Memory B cell (primary cell): Measurements from ENCODE around the gene IQGAP3.

ENCODE experiments used
- ATAC-seq: fragments of 150-1000 bp; cut with Tn5 transposase; 2 replicates; pipeline ENCODE4 v1.10.0; 2021; ENCODE audit warnings: low read depth, mild to moderate bottlenecking, moderate library complexity
- DNase-seq, 2 donors: peaks; one replicate each; pipeline ENCODE4 v3.0.0; 2022; ENCODE audit warnings: low spot score in 2 of 2
- H3K27ac Mint-ChIP-seq: one replicate; pipeline ENCODE4 v1.8.0; 2022; ENCODE audit warnings: mild to moderate bottlenecking, moderate library complexity, mixed read lengths
- H3K27me3 Mint-ChIP-seq: one replicate; pipeline ENCODE4 v1.8.0; 2022; ENCODE audit warnings: mixed read lengths
- H3K36me3 Mint-ChIP-seq: one replicate; pipeline ENCODE4 v1.8.0; 2022; ENCODE audit warnings: mild to moderate bottlenecking, mixed read lengths
- H3K4me1 Mint-ChIP-seq: one replicate; pipeline ENCODE4 v1.8.0; 2022; ENCODE audit warnings: mixed read lengths
- H3K4me3 Mint-ChIP-seq: one replicate; pipeline ENCODE4 v1.8.0; 2022; ENCODE audit warnings: mild to moderate bottlenecking, moderate library complexity, mixed read lengths
- H3K9me3 Mint-ChIP-seq: one replicate; pipeline ENCODE4 v1.8.0; 2022; ENCODE audit warnings: mixed read lengths

Gene IQGAP3

DNA sequence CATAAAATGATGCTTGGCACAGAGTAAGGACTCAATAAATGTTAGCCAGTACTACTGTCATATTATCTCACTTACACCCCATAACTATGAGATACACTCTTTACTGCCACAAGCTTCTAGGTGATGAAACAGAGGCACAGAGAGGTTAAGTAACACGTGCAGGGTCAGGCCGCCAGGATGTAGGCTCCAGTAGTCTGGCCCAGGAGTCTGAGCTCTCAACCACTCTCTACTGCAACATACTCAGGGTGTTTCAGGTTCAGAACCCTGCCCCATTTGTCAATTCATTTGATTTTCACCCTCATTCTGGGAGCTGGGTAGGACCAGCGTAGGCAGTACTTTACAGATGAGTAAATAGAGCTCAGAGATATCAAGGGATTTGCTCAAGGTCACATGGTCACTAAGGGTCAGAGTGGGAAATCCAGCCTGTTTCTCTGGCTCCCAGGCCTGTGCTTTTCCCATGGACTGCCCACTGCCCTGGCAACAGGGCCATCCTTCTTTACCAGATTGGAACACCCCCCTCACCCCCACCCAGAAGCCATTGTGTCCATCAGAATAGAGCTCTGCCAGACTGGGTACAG, 21.2 kb downstream of the IQGAP3 start:
- H3K9me3 Mint-ChIP-seq: no peaks in the 10 kb centered on the region
- H3K36me3 Mint-ChIP-seq: no peaks in the 10 kb centered on the region
- peak overlapping the region; percentile 1 for H3K27ac Mint-ChIP-seq
- H3K27me3 Mint-ChIP-seq: no peaks in the 10 kb centered on the region
- peaks cover 23% of the 10 kb centered on the region for H3K4me1 Mint-ChIP-seq
- H3K4me3 Mint-ChIP-seq: no peak overlapping the region
- ATAC-seq: peak; percentile 63
- no peak for DNase-seq

DNA sequence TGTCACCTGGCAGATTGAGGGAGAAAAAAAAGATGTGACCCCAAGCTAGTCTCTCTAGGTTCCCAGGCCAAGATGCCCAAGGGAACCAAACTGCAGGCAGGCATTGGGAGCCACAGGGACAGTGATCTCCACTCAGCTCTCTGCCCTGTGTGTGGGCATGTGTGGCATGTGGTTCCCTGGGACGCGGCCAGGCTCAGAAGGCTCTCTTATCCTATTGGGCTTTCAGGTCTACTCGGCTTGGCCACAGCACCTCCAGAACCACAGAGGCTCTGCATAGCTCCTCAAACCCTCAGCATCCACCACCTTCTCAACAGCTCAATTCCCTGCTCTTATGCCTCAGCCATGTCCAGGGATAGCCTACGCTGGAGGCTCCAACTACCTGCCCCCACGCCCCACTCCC, 22.0 kb downstream of the IQGAP3 start:
- H3K36me3 Mint-ChIP-seq: no peaks in the 10 kb centered on the region
- DNase-seq (no peak), ATAC-seq (no peak)
- no peaks in the 10 kb centered on the region for H3K27me3 Mint-ChIP-seq
- no peaks in the 10 kb centered on the region for H3K9me3 Mint-ChIP-seq
- H3K27ac Mint-ChIP-seq: no peak overlapping the region
- H3K4me3 Mint-ChIP-seq: no peak overlapping the region
- peaks cover 23% of the 10 kb centered on the region for H3K4me1 Mint-ChIP-seq

GRCh38 chr1:156549831-156550230, 22.5 kb downstream of the IQGAP3 start:
- DNase-seq (no peak), ATAC-seq (no peak)
- no peaks in the 10 kb centered on the region for H3K27me3 Mint-ChIP-seq
- peaks cover 23% of the 10 kb centered on the region for H3K4me1 Mint-ChIP-seq
- H3K4me3 Mint-ChIP-seq: no peak overlapping the region
- H3K9me3 Mint-ChIP-seq: no peaks in the 10 kb centered on the region
- H3K36me3 Mint-ChIP-seq: no peaks in the 10 kb centered on the region
- no peak overlapping the region for H3K27ac Mint-ChIP-seq

GRCh38 chr1:156549390-156549789, 23.0 kb downstream of the IQGAP3 start:
- Mint-ChIP-seq H3K9me3 (no peaks in the 10 kb centered on the region), H3K36me3 (no peaks in the 10 kb centered on the region), H3K4me1 (peaks cover 23% of the 10 kb centered on the region), H3K27me3 (no peaks in the 10 kb centered on the region), H3K4me3 (no peak overlapping the region), H3K27ac (no peak overlapping the region)
- ATAC-seq: no peak
- no peak for DNase-seq

- ATAC-seq: no peak
Observed at GRCh38 chr1:156547982-156548381, 24.4 kb downstream of the IQGAP3 start.

DNA sequence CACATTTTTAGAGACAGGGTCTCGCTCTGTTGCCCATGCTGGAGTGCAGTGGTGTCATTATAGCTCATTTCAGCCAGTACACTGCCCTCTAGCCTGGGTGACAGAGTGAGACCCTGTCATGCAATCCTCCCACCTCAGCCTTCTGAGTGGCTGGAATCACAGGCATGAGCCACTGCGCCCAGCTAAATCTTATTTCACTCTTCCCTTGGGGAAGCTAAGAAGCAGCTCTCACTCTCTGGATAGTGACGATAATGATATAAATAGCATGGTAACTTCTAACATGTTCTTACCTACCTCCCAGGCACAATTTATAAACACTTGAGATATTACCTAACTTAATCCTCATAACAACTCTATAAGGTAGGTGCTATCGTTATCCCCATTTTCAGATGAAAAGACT, 24.9 kb downstream of the IQGAP3 start:
- Mint-ChIP-seq H3K27ac (no peak overlapping the region), H3K4me1 (peaks cover 18% of the 10 kb centered on the region), H3K27me3 (no peaks in the 10 kb centered on the region), H3K36me3 (no peaks in the 10 kb centered on the region), H3K9me3 (no peaks in the 10 kb centered on the region), H3K4me3 (no peak overlapping the region)
- ATAC-seq: no peak
- DNase-seq: no peak

More at GRCh38 chr1:156547982-156548381, 24.4 kb downstream of the IQGAP3 start:
- H3K36me3 Mint-ChIP-seq: no peaks in the 10 kb centered on the region
- no peak overlapping the region for H3K4me3 Mint-ChIP-seq
- H3K27me3 Mint-ChIP-seq: no peaks in the 10 kb centered on the region
- DNase-seq: no peak
- peaks cover 18% of the 10 kb centered on the region for H3K4me1 Mint-ChIP-seq
- H3K9me3 Mint-ChIP-seq: no peaks in the 10 kb centered on the region
- no peak overlapping the region for H3K27ac Mint-ChIP-seq

GRCh38 chr1:156546267-156546666, 26.1 kb downstream of the IQGAP3 start:
- no peak for DNase-seq
- Mint-ChIP-seq H3K9me3 (no peaks in the 10 kb centered on the region), H3K27ac (no peak overlapping the region), H3K27me3 (no peaks in the 10 kb centered on the region), H3K4me3 (no peak overlapping the region), H3K36me3 (no peaks in the 10 kb centered on the region), H3K4me1 (peaks cover 10% of the 10 kb centered on the region)
- no peak for ATAC-seq

DNA sequence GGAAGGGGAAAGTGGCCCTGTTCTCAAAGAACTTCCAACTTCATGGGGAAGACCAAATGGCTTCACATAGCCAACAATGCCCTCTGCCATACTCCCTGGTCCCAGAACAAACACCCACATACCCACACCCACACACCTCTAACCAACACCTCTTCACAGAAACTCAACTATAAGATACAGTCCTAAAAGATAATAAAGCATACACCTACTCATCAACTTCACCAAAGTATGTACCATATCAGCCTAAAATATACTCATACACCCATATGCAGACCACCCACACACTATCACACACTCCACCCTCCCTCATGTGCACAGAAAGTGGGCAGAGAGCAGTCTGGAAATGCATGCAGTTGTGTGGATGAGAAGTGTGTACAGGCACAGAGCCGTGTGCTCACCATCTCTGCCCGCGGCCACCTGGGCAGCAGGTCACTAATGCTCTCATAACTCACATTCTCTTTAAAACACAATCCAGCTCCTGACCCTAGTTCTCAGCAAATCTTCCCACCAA, 27.7 kb downstream of the IQGAP3 start:
- Mint-ChIP-seq H3K9me3 (no peaks in the 10 kb centered on the region), H3K4me3 (no peak overlapping the region), H3K36me3 (no peaks in the 10 kb centered on the region), H3K27me3 (no peaks in the 10 kb centered on the region), H3K27ac (no peak overlapping the region), H3K4me1 (peaks cover 7% of the 10 kb centered on the region)
- DNase-seq (no peak), ATAC-seq (no peak)

- Mint-ChIP-seq H3K4me3 (no peak overlapping the region), H3K36me3 (no peaks in the 10 kb centered on the region), H3K27ac (no peak overlapping the region), H3K9me3 (no peaks in the 10 kb centered on the region), H3K27me3 (no peaks in the 10 kb centered on the region), H3K4me1 (peaks cover 7% of the 10 kb centered on the region)
- no peak for DNase-seq
- no peak for ATAC-seq
Observed at GRCh38 chr1:156543066-156543465, 29.3 kb downstream of the IQGAP3 start.

- Mint-ChIP-seq H3K36me3 (no peaks in the 10 kb centered on the region), H3K27ac (no peak overlapping the region), H3K27me3 (no peaks in the 10 kb centered on the region), H3K4me3 (no peak overlapping the region), H3K4me1 (peaks cover 3% of the 10 kb centered on the region), H3K9me3 (no peaks in the 10 kb centered on the region)
- ATAC-seq (no peak), DNase-seq (no peak)
Observed at GRCh38 chr1:156540955-156541354, 31.4 kb downstream of the IQGAP3 start.

- Mint-ChIP-seq H3K4me3 (no peak overlapping the region), H3K4me1 (peaks cover 3% of the 10 kb centered on the region), H3K27ac (no peak overlapping the region), H3K9me3 (no peaks in the 10 kb centered on the region), H3K36me3 (no peaks in the 10 kb centered on the region), H3K27me3 (no peaks in the 10 kb centered on the region)
- ATAC-seq: no peak
- DNase-seq: no peak
Observed at GRCh38 chr1:156539818-156540355, 32.5 kb downstream of the IQGAP3 start.

- Mint-ChIP-seq H3K27me3 (no peaks in the 10 kb centered on the region), H3K4me1 (peaks cover 3% of the 10 kb centered on the region), H3K27ac (no peak overlapping the region), H3K9me3 (no peaks in the 10 kb centered on the region), H3K36me3 (no peaks in the 10 kb centered on the region), H3K4me3 (no peak overlapping the region)
- no peak for DNase-seq
- no peak for ATAC-seq
Observed at GRCh38 chr1:156538711-156539440, 33.5 kb downstream of the IQGAP3 start.

- Mint-ChIP-seq H3K27ac (no peak overlapping the region), H3K4me1 (no peaks in the 10 kb centered on the region), H3K9me3 (no peaks in the 10 kb centered on the region), H3K27me3 (no peaks in the 10 kb centered on the region), H3K36me3 (no peaks in the 10 kb centered on the region), H3K4me3 (no peak overlapping the region)
- no peak for DNase-seq
- no peak for ATAC-seq
Observed at GRCh38 chr1:156537027-156537426, 35.3 kb downstream of the IQGAP3 start.

DNA sequence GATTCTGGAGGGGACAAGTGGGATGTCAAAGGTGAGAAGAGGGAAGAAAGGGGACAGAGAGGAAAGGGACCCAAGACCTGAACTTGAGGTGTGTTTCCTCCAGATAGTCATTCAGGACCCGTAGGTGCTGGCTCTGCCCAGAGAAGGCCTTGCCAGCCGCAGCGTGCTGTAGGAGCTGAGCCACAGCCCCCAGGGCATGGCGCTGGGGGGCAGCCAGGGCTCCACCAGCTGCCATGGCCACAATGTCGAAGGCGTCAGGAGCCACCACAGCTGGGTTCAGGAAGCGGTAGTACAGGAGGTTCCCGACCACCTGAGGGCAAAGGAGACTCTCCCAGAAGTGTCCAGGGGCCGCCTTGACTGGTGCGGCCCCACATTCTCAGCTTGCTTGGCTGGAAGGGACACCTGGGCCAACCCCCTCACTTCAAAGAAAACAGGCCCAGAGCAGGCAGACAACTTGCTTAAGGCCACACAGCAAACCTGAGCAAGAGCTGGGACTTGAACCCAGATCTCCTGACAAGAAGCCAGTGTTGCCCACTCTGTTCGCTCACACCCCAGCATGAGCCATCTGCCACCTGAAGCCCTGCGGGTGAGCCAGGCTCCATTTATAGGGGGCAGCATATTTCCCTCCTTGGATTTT, 37.8 kb downstream of the IQGAP3 start:
- ATAC-seq (no peak), DNase-seq (no peak)
- Mint-ChIP-seq H3K4me1 (no peaks in the 10 kb centered on the region), H3K36me3 (no peaks in the 10 kb centered on the region), H3K27me3 (no peaks in the 10 kb centered on the region), H3K27ac (no peak overlapping the region), H3K4me3 (no peak overlapping the region), H3K9me3 (no peaks in the 10 kb centered on the region)
